B cell (primary cell): ENCODE results near the gene DHX9. TPM values are rescaled to one million over a fixed set of nuclear protein-coding genes. Genes with fewer than 3 reads are reported as not detected.

ENCODE experiments used
- ATAC-seq: fragments of 200-7000 bp; cut with Tn5 transposase; one replicate; pipeline ENCODE4 v1.10.0; 2021; ENCODE audit warnings: low read depth, mild to moderate bottlenecking, moderate number of reproducible peaks, moderate library complexity
- CTCF ChIA-PET: fragments of 350-600 bp; sonication (Branson Sonifier 250); formaldehyde crosslinking; loops from one replicate; lab custom pipeline; 2021; ENCODE audit warnings: antibody characterized with exemption, inconsistent platforms; lab: Charles Lee
- POLR2A ChIA-PET: fragments of 350-600 bp; sonication (Branson Sonifier 250); formaldehyde crosslinking; loops from one replicate; lab custom pipeline; 2021; ENCODE audit warnings: antibody characterized with exemption; lab: Charles Lee
- DNase-seq: peaks from one replicate; pipeline ENCODE4 v3.0.0; 2013
- H2AFZ ChIP-seq: 2 replicates; pipeline ENCODE4 v1.6.1; 2012; ENCODE audit warnings: mild to moderate bottlenecking, low read depth, low read length; ENCODE audit not compliant: insufficient read depth, poor library complexity, severe bottlenecking
- H3K27ac ChIP-seq, 2 donors: 1 replicate in 1 of 2; 2 replicates in 1 of 2; pipeline ENCODE4 v1.5.1; 2012 to 2013; ENCODE audit warnings: low read length in 2 of 2, mild to moderate bottlenecking in 2 of 2, moderate library complexity in 1 of 2
- H3K27me3 ChIP-seq, 4 experiments: fragments of 200-600 bp in 1 of 4; sonication (generic) in 1 of 4; replicated peaks in 1 of 4; 1 replicate in 2 of 4; 2 replicates in 2 of 4; pipeline versions ENCODE4 v1.6.1 to v1.7.0; 2013 to 2016; ENCODE audit warnings: low read length in 3 of 4, mild to moderate bottlenecking in 2 of 4, mixed read lengths in 1 of 4, moderate library complexity in 1 of 4; ENCODE audit not compliant: insufficient read depth in 4 of 4, control insufficient read depth in 3 of 4; ENCODE audit errors: control extremely low read depth in 1 of 4
- H3K36me3 ChIP-seq, 2 experiments: replicated peaks in 1 of 2; 1 replicate in 1 of 2; 2 replicates in 1 of 2; pipeline versions ENCODE4 v1.6.1 to v1.7.1; 2013; ENCODE audit warnings: low read length in 1 of 2; ENCODE audit not compliant: insufficient read depth in 2 of 2, control insufficient read depth in 1 of 2; ENCODE audit errors: control extremely low read depth in 1 of 2, extremely low read depth in 1 of 2
- H3K4me1 ChIP-seq, 2 donors: fragments of 200-600 bp in 1 of 2; sonication (generic) in 1 of 2; 1 replicate in 1 of 2; 2 replicates in 1 of 2; pipeline versions ENCODE4 v1.5.1 to v1.6.1; 2013 to 2017; ENCODE audit warnings: low read length in 2 of 2; ENCODE audit not compliant: control insufficient read depth in 2 of 2, insufficient read depth in 2 of 2
- H3K4me2 ChIP-seq: replicated peaks from 2 replicates; pipeline ENCODE3; 2012; ENCODE audit warnings: mild to moderate bottlenecking, low read depth, low read length; ENCODE audit not compliant: poor library complexity, severe bottlenecking
- H3K4me3 ChIP-seq, 5 experiments: fragments of 200-600 bp in 1 of 5; sonication (generic) in 1 of 5; 1 replicate in 3 of 5; 2 replicates in 2 of 5; pipeline versions ENCODE4 v1.5.1 to v1.7.0; 2011 to 2016; ENCODE audit warnings: low read length in 4 of 5, mild to moderate bottlenecking in 4 of 5, low read depth in 2 of 5, control low read depth in 1 of 5, moderate library complexity in 1 of 5; ENCODE audit not compliant: insufficient read depth in 1 of 5; ENCODE audit errors: control extremely low read depth in 1 of 5, extremely low read depth in 1 of 5
- H3K79me2 ChIP-seq: fragments of 200-600 bp; sonication (generic); one replicate; pipeline ENCODE4 v1.6.0; 2016; ENCODE audit warnings: low read length; ENCODE audit not compliant: control insufficient read depth, insufficient read depth
- H3K9ac ChIP-seq: fragments of 200-600 bp; sonication (generic); 2 replicates; pipeline ENCODE4 v1.6.1; 2017; ENCODE audit warnings: mild to moderate bottlenecking, low read length, moderate library complexity
- H3K9me3 ChIP-seq, 3 donors: one replicate each; pipeline versions ENCODE4 v1.6.1 to v1.7.1; 2013; ENCODE audit warnings: low read length in 2 of 3; ENCODE audit not compliant: control insufficient read depth in 2 of 3, insufficient read depth in 1 of 3; ENCODE audit errors: control extremely low read depth in 1 of 3
- H4K20me1 ChIP-seq: 2 replicates; pipeline ENCODE4 v1.6.0; 2012; ENCODE audit warnings: mild to moderate bottlenecking, low read length; ENCODE audit not compliant: insufficient read depth, control insufficient read depth, poor library complexity, severe bottlenecking
- H3K27ac Mint-ChIP-seq: one replicate; pipeline ENCODE4 v1.8.0; 2021; ENCODE audit warnings: mixed read lengths
- H3K27me3 Mint-ChIP-seq: one replicate; pipeline ENCODE4 v1.8.0; 2021; ENCODE audit warnings: mixed read lengths
- H3K4me1 Mint-ChIP-seq: one replicate; pipeline ENCODE4 v1.8.0; 2021; ENCODE audit warnings: mixed read lengths
- H3K4me3 Mint-ChIP-seq: one replicate; pipeline ENCODE4 v1.8.0; 2021; ENCODE audit warnings: mixed read lengths
- H3K9me3 Mint-ChIP-seq: one replicate; pipeline ENCODE4 v1.8.0; 2022; ENCODE audit warnings: mixed read lengths; ENCODE audit not compliant: insufficient read depth
- EZH2 ChIP-seq: IDR thresholded peaks from 2 replicates; pipeline ENCODE4 v1.6.1; 2012; ENCODE audit warnings: borderline replicate concordance, low read depth, mild to moderate bottlenecking, moderate library complexity, low read length; ENCODE audit not compliant: insufficient read depth, poor library complexity, severe bottlenecking
- WGBS: methylation state at CpG from one replicate; pipeline ENCODE4 v1.1.5; 2013; ENCODE audit warnings: missing lambda C conversion rate; ENCODE audit not compliant: insufficient coverage; 5-methylcytosine and 5-hydroxymethylcytosine counted together
- intact Hi-C: fragments of 100-400 bp; cut with micrococcal nuclease; formaldehyde crosslinking; loops from one replicate; pipeline ENCODE4 v1.10.0; 2022
- polyA plus RNA-seq: library from polyadenylated mRNA; depleted of rRNA; stranded (reverse); fragments of >200 nt; gene quantifications from 2 replicates; pipeline ENCODE4 v1.2.3, GENCODE V29; 2012
- total RNA-seq, 2 donors: library from RNA; stranded (reverse); fragments of 120-200 nt in 1 of 2; gene quantifications; 1 replicate in 1 of 2; 2 replicates in 1 of 2; pipeline versions ENCODE4 v1.2.3 to v1.2.4, GENCODE V29; 2013 to 2022
- TF ChIP-seq, protein P1 (sequence below): fragments of 200-600 bp; IDR thresholded peaks from one replicate; pipeline ENCODE4 v1.8.0; 2022; ENCODE audit warnings: antibody characterized with exemption, mild to moderate bottlenecking

The DHX9 gene
- total and polyA plus RNA-seq, 2 donors (not counting 1 experiment from before 2014, with no cell fraction given), result 70.6 to 213 TPM

DNA sequence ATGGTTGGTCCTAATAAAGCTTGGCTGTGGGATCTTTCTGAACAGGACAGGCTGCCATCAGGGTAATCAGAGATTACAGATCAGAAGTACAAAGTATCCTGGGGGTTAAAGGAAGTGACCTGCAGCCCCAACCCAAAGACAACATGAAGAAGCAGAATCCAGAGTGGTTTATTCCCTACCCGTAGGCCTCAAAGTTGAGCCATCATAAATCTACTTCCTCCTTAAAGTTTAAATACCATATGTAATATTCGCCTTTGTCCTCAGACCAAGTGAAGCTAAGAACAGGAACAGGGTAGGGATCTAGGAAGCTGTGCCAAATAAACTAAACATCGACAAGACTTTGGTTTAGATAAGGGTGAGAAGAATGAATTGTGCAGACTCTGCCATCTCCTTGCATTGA, 15.9 kb upstream of the DHX9 start:
- DNase-seq, result no peak
- Histone ChIP-seq H3K9me3 (no peaks in the 10 kb centered on the region), H3K36me3 (no peaks in the 10 kb centered on the region), H3K9ac (no peak overlapping the region), H4K20me1 (no peaks in the 10 kb centered on the region), H3K4me3 (no peak overlapping the region), H3K4me1 (peaks cover 0 to 2% of the 10 kb centered on the region in 2 donors), H3K27ac (no peak overlapping the region), H3K4me2 (no peak overlapping the region), H2AFZ (no peak overlapping the region), H3K27me3 (no peaks in the 10 kb centered on the region), H3K79me2 (no peaks in the 10 kb centered on the region)
- H3K27ac Mint-ChIP-seq, result no peak overlapping the region
- H3K9me3 Mint-ChIP-seq, result no peaks in the 10 kb centered on the region
- H3K4me3 Mint-ChIP-seq, result no peak overlapping the region
- peaks cover 3% of the 10 kb centered on the region for H3K4me1 Mint-ChIP-seq
- no peak for ATAC-seq
- intact Hi-C loops, result no loop called here
- WGBS, result no CpG with 5 or more reads among the region's 3 CpGs
- peaks cover 4% of the 10 kb centered on the region for H3K27me3 Mint-ChIP-seq
- ChIA-PET CTCF (interaction anchor here (1.3 kb wide), 1 partner anchor 11 kb away, joined by 3 read pairs; no protein-coding TSS in a partner anchor), POLR2A (no interaction called here)
- TF ChIP-seq, protein P1, sequence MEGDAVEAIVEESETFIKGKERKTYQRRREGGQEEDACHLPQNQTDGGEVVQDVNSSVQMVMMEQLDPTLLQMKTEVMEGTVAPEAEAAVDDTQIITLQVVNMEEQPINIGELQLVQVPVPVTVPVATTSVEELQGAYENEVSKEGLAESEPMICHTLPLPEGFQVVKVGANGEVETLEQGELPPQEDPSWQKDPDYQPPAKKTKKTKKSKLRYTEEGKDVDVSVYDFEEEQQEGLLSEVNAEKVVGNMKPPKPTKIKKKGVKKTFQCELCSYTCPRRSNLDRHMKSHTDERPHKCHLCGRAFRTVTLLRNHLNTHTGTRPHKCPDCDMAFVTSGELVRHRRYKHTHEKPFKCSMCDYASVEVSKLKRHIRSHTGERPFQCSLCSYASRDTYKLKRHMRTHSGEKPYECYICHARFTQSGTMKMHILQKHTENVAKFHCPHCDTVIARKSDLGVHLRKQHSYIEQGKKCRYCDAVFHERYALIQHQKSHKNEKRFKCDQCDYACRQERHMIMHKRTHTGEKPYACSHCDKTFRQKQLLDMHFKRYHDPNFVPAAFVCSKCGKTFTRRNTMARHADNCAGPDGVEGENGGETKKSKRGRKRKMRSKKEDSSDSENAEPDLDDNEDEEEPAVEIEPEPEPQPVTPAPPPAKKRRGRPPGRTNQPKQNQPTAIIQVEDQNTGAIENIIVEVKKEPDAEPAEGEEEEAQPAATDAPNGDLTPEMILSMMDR, result no peak
- no peak for TF ChIP-seq EZH2

- H3K79me2 ChIP-seq, result no peaks in the 10 kb centered on the region
- POLR2A ChIA-PET, result no interaction called here
- TF ChIP-seq, protein P1, result no peak
- TF ChIP-seq EZH2, result no peak
- Mint-ChIP-seq H3K9me3 (no peaks in the 10 kb centered on the region), H3K27me3 (no peaks in the 10 kb centered on the region), H3K27ac (no peak overlapping the region), H3K4me1 (peaks cover 7% of the 10 kb centered on the region), H3K4me3 (no peak overlapping the region)
- DNase-seq (no peak), ATAC-seq (no peak)
- CTCF ChIA-PET, result no interaction called here
- H3K9me3 ChIP-seq, result no peaks in the 10 kb centered on the region
- peaks cover 4 to 6% of the 10 kb centered on the region in 2 donors for H3K4me1 ChIP-seq
- no peak overlapping the region for H2AFZ ChIP-seq
- no peaks in the 10 kb centered on the region for H4K20me1 ChIP-seq
- intact Hi-C loops, result no loop called here
- H3K4me3 ChIP-seq, result no peak overlapping the region
- no CpG with 5 or more reads among the region's 2 CpGs for WGBS
- H3K27me3 ChIP-seq, result no peaks in the 10 kb centered on the region
- H3K36me3 ChIP-seq, result no peaks in the 10 kb centered on the region
- H3K9ac ChIP-seq, result no peak overlapping the region
- H3K27ac ChIP-seq, result no peak overlapping the region
- H3K4me2 ChIP-seq, result no peak overlapping the region
Observed at GRCh38 chr1:182826892-182827291, 12.3 kb upstream of the DHX9 start.
